ENCODE results near the gene PIBF1. TPM values are rescaled to one million over a fixed set of nuclear protein-coding genes. Genes with fewer than 3 reads are reported as not detected.

The PIBF1 gene
- total RNA-seq, 1 experiment from 2014 or later: 12.9 TPM

DNA sequence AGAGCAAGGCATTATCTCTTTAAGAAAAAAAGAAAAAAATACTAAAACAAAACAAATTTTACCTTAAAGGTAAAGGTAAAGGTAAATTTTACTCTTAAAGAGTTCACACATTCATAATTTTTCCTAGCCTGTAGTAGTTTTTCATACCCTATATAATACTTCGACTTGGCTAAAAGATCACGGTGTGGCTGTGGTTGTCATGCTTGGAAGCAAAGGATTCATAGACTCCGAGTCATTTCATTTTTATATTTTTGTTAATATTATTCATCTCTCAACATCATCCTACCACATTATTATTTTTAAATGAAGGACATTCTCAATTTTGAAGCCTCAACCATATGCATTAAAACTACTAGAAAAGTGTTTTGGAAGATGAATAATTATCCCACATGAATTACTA, 52.7 kb downstream of the PIBF1 start:
- Mint-ChIP-seq H3K27me3 (ENCODE audit: low read depth) (no peaks in the 10 kb centered on the region), H3K27ac (no peak overlapping the region), H3K4me3 (no peak overlapping the region), H3K36me3 (peaks cover 18% of the 10 kb centered on the region), H3K9me3 (no peaks in the 10 kb centered on the region), H3K4me1 (no peaks in the 10 kb centered on the region)
- ATAC-seq (no peak), DNase-seq (ENCODE audit: low spot score) (no peak)
- ChIA-PET CTCF (no interaction called here), POLR2A (no interaction called here)
- TF ChIP-seq ZNF219 (CRISPR knock-in tag; IDR thresholded peaks at IDR 0.05; ENCODE audit: borderline replicate concordance) (no peak), CBFB (CRISPR knock-in tag; IDR thresholded peaks at IDR 0.05; ENCODE audit: low read depth) (no peak), TP53 (CRISPR knock-in tag; IDR thresholded peaks at IDR 0.05) (no peak), IRF1 (CRISPR knock-in tag; IDR thresholded peaks at IDR 0.05) (no peak), ZNF232 (CRISPR knock-in tag; IDR thresholded peaks at IDR 0.05) (no peak), NR1H2 (CRISPR knock-in tag; IDR thresholded peaks at IDR 0.05) (no peak), ARID4B (CRISPR knock-in tag; IDR thresholded peaks at IDR 0.05; ENCODE audit: borderline replicate concordance) (no peak), PRRX2 (CRISPR knock-in tag; IDR thresholded peaks at IDR 0.05) (no peak)
- TF ChIP-seq, protein P1, sequence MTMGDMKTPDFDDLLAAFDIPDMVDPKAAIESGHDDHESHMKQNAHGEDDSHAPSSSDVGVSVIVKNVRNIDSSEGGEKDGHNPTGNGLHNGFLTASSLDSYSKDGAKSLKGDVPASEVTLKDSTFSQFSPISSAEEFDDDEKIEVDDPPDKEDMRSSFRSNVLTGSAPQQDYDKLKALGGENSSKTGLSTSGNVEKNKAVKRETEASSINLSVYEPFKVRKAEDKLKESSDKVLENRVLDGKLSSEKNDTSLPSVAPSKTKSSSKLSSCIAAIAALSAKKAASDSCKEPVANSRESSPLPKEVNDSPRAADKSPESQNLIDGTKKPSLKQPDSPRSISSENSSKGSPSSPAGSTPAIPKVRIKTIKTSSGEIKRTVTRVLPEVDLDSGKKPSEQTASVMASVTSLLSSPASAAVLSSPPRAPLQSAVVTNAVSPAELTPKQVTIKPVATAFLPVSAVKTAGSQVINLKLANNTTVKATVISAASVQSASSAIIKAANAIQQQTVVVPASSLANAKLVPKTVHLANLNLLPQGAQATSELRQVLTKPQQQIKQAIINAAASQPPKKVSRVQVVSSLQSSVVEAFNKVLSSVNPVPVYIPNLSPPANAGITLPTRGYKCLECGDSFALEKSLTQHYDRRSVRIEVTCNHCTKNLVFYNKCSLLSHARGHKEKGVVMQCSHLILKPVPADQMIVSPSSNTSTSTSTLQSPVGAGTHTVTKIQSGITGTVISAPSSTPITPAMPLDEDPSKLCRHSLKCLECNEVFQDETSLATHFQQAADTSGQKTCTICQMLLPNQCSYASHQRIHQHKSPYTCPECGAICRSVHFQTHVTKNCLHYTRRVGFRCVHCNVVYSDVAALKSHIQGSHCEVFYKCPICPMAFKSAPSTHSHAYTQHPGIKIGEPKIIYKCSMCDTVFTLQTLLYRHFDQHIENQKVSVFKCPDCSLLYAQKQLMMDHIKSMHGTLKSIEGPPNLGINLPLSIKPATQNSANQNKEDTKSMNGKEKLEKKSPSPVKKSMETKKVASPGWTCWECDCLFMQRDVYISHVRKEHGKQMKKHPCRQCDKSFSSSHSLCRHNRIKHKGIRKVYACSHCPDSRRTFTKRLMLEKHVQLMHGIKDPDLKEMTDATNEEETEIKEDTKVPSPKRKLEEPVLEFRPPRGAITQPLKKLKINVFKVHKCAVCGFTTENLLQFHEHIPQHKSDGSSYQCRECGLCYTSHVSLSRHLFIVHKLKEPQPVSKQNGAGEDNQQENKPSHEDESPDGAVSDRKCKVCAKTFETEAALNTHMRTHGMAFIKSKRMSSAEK (CRISPR knock-in tag; IDR thresholded peaks at IDR 0.05; ENCODE audit: borderline replicate concordance): no peak
- TF ChIP-seq, protein P2, sequence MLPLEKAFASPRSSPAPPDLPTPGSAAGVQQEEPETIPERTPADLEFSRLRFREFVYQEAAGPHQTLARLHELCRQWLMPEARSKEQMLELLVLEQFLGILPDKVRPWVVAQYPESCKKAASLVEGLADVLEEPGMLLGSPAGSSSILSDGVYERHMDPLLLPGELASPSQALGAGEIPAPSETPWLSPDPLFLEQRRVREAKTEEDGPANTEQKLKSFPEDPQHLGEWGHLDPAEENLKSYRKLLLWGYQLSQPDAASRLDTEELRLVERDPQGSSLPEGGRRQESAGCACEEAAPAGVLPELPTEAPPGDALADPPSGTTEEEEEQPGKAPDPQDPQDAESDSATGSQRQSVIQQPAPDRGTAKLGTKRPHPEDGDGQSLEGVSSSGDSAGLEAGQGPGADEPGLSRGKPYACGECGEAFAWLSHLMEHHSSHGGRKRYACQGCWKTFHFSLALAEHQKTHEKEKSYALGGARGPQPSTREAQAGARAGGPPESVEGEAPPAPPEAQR (CRISPR knock-in tag; IDR thresholded peaks at IDR 0.05): no peak

GRCh38 chr13:72839831-72840426, 58.0 kb downstream of the PIBF1 start:
- Mint-ChIP-seq H3K36me3 (peaks cover 9% of the 10 kb centered on the region), H3K27ac (no peak overlapping the region), H3K4me3 (no peak overlapping the region), H3K27me3 (ENCODE audit: low read depth) (no peaks in the 10 kb centered on the region), H3K9me3 (peaks cover under 1% of the 10 kb centered on the region; the same call in 1 of the 2 replicates), H3K4me1 (peaks cover 2% of the 10 kb centered on the region; the same call in 1 of the 2 replicates)
- ATAC-seq (peak; percentile 100), DNase-seq (ENCODE audit: low spot score) (peak; percentile 61)
- ChIA-PET CTCF (interaction anchor here (0.6 to 1.3 kb wide), 7 partner anchors 10 to 605 kb away, joined by 3 to 5 read pairs (median 3); no protein-coding TSS in a partner anchor), POLR2A (no interaction called here)
- TF ChIP-seq JUN (CRISPR knock-in tag; IDR thresholded peaks at IDR 0.05): no peak
- TF ChIP-seq SOX15 (CRISPR knock-in tag; IDR thresholded peaks at IDR 0.05): no peak
- TF ChIP-seq, protein P3, sequence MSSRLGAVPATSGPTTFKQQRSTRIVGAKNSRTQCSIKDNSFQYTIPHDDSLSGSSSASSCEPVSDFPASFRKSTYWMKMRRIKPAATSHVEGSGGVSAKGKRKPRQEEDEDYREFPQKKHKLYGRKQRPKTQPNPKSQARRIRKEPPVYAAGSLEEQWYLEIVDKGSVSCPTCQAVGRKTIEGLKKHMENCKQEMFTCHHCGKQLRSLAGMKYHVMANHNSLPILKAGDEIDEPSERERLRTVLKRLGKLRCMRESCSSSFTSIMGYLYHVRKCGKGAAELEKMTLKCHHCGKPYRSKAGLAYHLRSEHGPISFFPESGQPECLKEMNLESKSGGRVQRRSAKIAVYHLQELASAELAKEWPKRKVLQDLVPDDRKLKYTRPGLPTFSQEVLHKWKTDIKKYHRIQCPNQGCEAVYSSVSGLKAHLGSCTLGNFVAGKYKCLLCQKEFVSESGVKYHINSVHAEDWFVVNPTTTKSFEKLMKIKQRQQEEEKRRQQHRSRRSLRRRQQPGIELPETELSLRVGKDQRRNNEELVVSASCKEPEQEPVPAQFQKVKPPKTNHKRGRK (CRISPR knock-in tag; IDR thresholded peaks at IDR 0.05; ENCODE audit: borderline replicate concordance): no peak
- TF ChIP-seq MXD4 (CRISPR knock-in tag; IDR thresholded peaks at IDR 0.05; ENCODE audit: borderline replicate concordance): no peak
- TF ChIP-seq, protein P4, sequence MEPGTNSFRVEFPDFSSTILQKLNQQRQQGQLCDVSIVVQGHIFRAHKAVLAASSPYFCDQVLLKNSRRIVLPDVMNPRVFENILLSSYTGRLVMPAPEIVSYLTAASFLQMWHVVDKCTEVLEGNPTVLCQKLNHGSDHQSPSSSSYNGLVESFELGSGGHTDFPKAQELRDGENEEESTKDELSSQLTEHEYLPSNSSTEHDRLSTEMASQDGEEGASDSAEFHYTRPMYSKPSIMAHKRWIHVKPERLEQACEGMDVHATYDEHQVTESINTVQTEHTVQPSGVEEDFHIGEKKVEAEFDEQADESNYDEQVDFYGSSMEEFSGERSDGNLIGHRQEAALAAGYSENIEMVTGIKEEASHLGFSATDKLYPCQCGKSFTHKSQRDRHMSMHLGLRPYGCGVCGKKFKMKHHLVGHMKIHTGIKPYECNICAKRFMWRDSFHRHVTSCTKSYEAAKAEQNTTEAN (CRISPR knock-in tag; IDR thresholded peaks at IDR 0.05): no peak
- TF ChIP-seq FOXP4 (CRISPR knock-in tag; IDR thresholded peaks at IDR 0.05): no peak
- no peak for TF ChIP-seq ZMAT4 (CRISPR knock-in tag; IDR thresholded peaks at IDR 0.05)
- no peak for TF ChIP-seq CREM (CRISPR knock-in tag; IDR thresholded peaks at IDR 0.05)

Measured in WTC11 (cell line).